Hindlimb muscle (tissue), 1 donor: ENCODE results near the gene SP5. TPM values are rescaled to one million over a fixed set of nuclear protein-coding genes. Genes with fewer than 3 reads are reported as not detected.
"Not testable (repeated sequence)": the region's sequence is repeated elsewhere in the genome, so short reads cannot be mapped to it uniquely, and the experiment has no call there.

Source experiments
- DNase-seq: peaks from one replicate; pipeline ENCODE4 v3.0.0-alpha.2; 2013
- polyA plus RNA-seq: library from polyadenylated mRNA; unstranded; fragments of 120-200 nt; gene quantifications from one replicate; pipeline ENCODE4 v1.2.1, GENCODE V29; 2013; ENCODE audit not compliant: insufficient read length

Gene SP5
- polyA plus RNA-seq, 1 donor, result 5.5 TPM

DNA sequence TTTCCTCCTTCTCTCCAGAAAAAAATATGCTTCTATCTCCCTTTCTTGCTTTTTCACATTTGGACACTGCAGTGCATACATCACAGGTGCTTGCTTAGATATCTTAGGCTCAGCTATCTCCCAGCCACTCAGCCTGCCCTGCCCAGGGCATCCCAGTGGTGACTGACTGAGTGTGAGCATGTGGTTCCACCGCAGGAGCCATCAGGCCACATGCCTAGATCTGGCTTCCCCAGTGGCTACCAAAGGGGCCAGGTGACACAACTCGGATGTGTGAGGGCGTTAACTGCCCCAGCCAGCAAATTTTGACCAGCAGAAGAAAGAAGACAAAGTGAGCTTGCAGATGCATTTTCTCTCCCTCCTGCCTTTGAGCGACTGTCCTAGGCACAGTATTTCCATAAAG lies 25.5 kb downstream of the SP5 start:
- DNase-seq, result no peak

DNA sequence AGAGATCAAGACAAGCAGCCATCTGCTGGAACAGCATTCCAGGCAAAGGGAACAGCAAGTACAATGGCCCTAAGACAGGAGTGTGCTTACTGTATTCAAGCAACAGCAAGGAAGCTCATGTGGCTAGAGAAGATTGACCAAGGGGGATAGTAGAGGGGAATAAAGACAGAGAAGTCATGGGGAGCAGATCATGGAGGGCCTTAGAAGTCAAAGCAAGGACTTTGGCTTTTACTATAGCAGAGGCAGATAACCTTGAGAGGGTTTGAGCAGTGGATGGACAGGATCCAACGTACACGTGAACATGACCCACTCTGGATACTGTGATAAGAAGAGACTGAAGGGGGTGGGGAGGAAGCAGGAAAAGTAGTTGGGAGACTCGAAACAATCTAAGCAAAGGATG lies 26.9 kb downstream of the SP5 start:
- no peak for DNase-seq

DNA sequence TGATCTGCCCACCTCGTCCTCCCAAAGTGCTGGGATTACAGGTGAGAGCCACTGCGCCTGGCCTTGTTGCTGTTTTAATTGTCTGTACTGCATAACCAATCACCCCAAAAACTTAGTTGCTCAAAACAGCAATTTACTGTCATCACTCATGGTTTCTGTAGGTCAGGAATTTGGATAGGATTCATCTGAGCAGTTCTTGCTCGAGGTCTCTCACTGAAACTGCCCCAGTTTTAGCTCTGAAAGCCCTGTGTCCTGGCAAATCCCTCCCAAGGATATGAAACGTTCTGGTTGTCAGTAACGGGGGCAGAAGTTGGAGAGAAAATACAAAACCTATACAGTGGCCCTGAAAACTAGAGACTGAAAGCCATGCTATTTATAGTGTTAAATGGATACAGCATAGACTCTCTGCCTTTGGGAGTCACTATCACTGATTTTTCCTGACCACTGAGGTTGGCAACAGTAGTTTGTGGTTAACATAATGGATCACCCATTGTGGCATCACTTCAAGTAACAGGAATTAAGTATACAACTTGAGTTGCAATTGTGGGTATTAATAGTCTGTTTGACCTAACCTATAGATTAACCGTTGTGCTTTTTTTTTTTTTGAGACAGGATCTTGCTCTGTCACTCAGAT lies 27.9 kb downstream of the SP5 start:
- no peak for DNase-seq

DNA sequence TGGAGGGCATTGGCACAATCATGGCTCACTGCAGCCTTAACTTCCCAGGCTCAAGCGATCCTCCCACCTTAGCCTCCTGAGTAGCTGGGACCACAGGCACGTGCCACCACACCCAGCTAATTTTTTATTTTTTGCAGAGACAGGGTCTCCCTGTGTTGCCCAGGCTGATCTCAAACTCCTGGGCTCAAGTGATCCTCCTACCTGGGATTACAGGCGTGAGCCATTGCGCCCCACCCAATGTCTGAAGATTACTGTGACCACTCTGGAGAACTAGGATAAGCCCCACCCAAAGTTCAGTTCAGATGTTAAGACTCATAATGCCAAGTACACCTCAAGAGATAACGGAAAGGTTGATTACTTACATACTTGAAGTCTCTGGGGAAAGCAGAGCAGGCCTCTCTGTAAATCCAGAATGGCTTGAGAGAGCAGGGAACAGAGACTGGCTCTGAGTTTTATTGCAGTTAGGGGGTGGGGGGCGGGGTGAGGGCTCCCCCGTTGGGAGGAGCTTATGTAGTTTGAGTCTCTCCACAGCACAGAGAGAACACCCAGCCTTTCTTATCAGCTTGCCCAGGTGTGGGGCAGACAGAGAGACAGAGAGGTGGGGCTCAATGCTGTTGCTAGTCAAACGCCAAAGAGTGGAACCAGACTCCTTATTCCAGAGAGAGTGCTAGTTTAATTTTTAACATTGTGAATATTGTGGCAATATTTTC lies 28.5 kb downstream of the SP5 start:
- DNase-seq, result no peak

DNA sequence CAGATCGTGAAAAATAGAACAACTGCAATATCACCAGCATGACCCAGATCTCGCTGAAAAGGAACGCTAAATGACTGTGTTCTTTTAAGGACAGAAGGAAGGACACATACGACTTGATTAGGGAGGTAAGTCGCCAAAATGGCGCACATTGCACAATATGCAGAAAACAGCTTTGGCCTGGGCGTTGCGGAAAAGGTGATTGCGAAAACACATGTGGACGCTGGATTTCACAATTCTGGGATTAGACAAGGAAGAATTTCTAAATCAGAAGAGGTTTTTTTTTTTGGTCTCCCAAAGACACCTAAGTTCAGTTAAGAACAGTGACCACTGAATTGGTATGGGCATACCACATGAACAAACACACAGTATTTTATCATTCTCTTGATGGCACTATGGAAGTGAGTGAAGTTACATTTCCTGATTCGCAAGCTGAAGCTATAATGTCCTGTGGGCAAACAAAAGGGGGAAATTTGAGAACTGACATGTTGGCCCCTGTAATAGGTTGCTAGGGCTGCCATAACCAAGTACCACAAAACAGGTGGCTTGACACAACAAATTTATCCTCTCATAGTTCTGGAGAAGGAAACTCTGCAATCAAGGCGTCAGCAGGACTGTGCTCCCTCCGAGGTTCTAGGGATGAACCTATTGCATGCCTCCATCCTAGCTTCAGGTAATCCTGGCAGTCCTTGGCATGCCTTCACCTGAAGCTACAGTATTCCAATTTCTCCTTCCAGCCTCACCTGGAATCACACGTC lies 29.3 kb downstream of the SP5 start:
- DNase-seq, result no peak

DNA sequence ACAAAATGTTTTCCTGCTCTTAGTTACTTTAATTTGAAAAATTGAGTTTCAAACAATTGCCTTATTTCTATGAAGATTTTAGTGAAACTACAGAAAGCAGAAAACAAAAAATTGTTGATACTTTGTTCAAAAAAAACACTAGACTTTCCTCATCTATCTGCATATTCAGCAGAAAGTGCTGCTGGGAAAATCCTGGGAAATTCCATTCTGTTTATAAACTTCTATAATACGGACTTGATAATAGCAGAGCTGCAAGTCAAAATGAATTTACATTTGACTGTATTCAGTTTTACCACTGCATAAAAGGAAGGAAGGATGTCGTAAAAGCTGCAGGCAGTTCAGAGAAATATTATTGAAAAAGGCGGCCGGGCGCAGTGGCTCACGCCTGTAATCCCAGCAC lies 30.2 kb downstream of the SP5 start:
- DNase-seq, result no peak

DNA sequence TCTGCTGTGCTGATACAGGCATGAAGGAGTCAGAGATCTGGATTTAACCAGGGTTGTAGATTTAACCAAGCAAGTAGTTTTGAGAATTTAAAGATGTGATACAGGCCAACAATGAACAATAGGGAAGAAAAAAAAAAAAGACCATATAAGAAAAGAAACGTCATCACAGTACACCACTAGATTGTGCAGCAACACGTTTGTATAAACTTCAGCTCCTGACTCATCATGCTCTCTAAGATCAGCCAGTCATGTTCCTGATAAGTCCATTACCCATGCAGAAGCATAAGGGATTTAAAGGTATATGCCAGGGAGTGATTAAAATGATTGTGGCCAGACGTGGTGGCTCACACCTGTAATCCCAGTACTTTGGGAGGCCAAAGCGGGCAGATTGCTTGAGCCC lies 32.8 kb downstream of the SP5 start:
- DNase-seq, result no peak

DNA sequence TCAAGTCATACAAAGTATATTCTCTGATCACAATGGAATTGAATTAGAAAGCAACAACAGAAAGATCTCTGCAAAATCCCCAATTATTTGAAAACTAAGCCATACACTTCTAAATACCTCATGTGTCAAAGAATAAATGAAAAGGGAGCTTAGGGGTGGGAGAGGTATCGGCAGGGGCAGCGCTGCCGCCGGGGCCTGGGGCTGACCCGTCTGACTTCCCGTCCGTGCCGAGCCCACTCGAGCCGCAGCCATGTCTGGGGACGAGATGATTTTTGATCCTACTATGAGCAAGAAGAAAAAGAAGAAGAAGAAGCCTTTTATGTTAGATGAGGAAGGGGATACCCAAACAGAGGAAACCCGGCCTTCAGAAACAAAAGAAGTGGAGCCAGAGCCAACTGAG lies 36.4 kb downstream of the SP5 start:
- not testable (repeated sequence) for DNase-seq

DNA sequence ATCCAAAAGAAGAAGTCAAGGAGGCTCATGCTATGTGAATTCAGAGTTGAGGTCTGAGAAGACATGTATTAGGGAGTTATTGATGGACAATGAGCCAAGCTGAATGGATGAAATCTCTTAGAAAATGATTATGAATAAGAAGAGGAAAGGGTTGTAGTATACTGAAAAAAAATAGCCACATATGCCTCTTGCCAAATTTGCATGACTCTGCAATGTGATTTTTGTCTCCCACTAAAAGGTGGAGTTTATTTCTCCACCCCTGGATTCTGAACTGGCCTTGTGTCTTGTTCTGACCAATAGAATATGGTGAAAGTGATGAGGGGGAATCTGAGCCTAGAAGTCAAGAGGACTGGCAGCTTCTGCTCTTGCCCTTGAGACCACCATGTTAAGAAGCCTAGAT lies 46.4 kb downstream of the SP5 start:
- no peak for DNase-seq

DNA sequence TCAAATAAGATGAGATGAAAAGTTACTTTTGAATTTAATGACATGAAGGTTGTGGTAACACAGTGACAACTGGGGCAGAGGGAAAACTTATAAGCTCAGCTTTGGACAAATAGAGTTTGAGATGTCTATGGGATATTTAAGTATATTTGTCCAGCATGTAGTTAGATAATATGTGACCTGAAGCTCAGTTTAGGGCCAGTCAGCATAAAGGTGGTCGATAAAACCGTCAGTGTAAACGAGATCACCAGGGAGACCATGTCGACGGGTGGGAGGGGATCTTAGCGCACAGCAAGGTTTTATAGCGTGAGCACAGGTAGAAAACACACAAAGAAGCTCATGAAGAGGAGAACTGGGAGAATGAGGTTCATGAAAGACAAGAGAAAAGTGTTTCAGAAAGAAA lies 47.6 kb downstream of the SP5 start:
- no peak for DNase-seq

DNA sequence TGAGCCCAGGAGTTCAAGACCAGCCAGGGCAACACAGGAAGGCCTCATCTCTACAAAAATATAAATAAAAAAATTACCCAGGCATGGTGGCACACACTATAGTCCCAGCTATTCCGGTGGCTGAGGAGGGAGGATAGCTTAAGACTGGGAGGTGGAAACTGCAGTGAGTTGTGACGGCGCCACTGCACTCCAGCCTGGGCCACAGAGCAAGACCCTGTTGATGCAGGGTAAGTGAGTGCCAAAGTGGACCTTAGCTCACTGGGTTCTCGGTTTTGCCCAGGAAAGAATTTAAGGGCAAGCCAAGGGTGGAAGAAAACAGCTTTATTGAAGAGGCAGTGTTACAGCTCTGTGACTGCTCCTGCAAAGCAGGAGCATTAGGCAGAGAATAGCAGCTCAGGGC lies 48.1 kb downstream of the SP5 start:
- no peak for DNase-seq

DNA sequence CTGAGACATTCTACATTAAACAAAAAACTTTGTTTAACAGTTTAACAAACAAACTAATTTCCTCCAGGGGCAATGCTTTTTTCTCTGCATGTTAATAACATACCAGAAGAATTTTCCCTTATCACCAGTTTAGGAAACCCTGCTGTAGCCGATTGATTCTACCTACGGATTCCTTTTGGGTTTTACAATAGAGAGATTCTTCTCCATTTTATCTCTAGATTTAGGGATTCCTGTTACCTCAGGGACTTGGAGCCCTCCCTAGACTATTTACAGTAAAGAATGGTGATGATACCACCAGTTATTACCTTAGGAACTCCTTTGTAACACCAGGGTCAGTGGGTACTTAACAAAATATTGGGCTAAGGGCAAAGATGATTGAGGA lies 49.7 kb downstream of the SP5 start:
- DNase-seq, result no peak

DNA sequence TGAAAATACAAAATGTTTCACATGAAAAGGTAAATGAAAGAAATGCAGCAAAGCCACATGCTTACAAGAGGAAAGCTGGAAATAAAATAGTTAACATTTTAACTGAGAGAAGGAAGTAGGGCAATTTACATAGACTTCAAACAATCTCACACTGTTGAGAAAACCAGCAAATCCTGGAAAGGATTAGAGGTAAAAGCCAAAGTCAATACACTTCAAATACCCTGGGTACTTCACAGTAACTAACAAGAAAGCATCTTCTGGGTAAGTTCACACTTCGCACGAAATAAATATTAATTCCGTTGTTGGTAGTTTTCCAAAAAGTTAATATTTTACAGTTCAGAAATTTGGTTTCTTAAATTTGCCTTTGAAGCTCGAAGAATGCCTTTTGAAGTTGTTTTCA lies 51.6 kb downstream of the SP5 start:
- no peak for DNase-seq

Other genes with a start within 250 kb of the SP5 start
- gene ERICH2, start 55.0 kb downstream of the SP5 start, polyA plus RNA-seq, result 0.56 TPM
- gene GAD1, start 101.5 kb downstream of the SP5 start, polyA plus RNA-seq, result 0.57 TPM
- 62.8 TPM for gene GORASP2, start 213.9 kb downstream of the SP5 start, polyA plus RNA-seq